HT-29 (cell line): Measurements from ENCODE around the gene TECTB. TPM values are rescaled to one million over a fixed set of nuclear protein-coding genes. Genes with fewer than 3 reads are reported as not detected.
"Not testable (repeated sequence)": the region's sequence is repeated elsewhere in the genome, so short reads cannot be mapped to it uniquely, and the experiment has no call there.

Source experiments
- DNase-seq: peaks from one replicate; pipeline ENCODE4 v3.0.0-alpha.2; 2015; ENCODE audit warnings: low spot score
- total RNA-seq: library from RNA; depleted of rRNA; stranded (reverse); fragments of >200 nt; shearing (Covaris generic); gene quantifications from 2 replicates; pipeline ENCODE4 v1.2.3, GENCODE V29; 2014; rRNA removed

The TECTB gene
- total RNA-seq = not detected in 2 replicates

DNA sequence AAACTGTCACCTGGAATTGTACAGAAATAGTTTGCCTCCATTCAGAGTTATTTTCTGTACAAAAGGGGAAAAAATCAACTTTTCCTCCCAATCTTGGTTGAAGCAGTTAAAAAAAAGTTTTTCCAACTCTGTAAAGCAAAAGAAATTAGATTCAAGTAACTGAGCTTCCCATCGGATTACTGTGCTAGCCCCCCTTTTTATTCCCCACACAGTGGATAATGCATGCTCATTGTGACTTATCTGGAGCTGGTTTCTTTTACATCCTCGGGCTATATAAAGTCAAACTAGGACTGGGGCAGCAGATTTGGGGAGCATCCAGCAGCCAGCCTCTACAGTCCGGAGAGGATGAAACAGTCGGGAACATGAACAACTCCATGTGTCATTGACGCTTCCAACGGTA, at the start of gene TECTB:
TSS of gene TECTB (plus strand) at position 301 of the 400 bp plus-strand sequence. CDS start 335 bp downstream, outside the sequence.
- DNase-seq = no peak

DNA sequence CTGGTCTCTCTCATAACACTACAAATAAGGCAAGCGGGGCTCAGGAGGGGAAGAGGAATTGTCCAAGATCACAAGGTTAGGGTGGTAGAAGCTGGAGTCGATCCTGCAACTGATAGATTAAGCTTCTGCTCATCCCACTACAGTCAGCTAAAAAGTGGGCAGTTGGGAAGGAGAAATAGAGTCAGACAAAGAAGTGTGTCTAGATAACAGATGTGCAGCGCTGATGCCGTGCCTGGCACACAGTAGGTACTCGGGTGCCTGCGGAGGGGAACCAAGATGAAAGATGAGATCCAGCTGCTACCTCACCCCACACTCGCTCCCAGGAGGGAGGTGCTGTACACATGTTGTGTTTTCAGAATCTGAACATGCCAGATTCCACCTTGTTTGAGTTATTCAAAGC, 48.1 kb upstream of the TECTB start:
- no peak for DNase-seq

- DNase-seq = no peak
Observed at GRCh38 chr10:112235920-112236319, 47.3 kb upstream of the TECTB start.

GRCh38 chr10:112236486-112236885, 46.7 kb upstream of the TECTB start:
- no peak for DNase-seq

- no peak for DNase-seq
Observed at GRCh38 chr10:112239347-112239746, 43.9 kb upstream of the TECTB start.

- DNase-seq = no peak
Observed at GRCh38 chr10:112240441-112240840, 42.8 kb upstream of the TECTB start.

DNA sequence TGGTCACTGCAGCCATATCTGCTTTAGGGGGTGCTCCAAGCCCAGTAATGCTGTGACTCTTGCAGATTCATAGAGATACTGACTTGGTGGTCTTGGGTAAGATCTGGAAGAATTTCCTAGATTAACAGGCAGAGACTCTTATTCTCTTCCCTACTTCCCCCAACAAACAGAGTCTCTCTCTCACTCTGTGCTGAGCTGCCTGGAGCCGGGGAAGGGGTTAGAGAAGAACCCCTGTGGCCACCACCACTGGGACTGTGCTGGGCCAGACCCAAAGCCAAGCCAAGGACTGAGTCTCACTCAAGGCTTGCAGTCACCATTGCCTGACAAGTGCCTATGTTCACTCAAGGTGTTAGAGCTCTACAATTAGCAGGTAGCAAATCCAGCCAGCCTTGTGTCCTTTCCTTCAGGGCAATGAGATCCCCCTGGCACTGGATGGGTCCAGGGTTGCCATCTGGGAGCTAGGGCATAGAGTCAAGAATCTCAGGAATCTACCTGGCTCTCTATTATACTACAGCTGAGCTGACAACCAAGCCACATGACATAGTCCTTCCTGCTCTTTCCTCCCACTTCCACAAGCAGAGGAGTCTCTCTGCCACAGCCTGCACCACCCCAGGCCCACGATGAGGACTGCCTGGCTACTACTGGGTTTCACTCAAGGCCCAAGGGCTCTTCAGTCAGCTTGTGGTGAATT, 41.4 kb upstream of the TECTB start:
- no peak for DNase-seq

- DNase-seq = no peak
Observed at GRCh38 chr10:112242769-112243168, 40.4 kb upstream of the TECTB start.

DNA sequence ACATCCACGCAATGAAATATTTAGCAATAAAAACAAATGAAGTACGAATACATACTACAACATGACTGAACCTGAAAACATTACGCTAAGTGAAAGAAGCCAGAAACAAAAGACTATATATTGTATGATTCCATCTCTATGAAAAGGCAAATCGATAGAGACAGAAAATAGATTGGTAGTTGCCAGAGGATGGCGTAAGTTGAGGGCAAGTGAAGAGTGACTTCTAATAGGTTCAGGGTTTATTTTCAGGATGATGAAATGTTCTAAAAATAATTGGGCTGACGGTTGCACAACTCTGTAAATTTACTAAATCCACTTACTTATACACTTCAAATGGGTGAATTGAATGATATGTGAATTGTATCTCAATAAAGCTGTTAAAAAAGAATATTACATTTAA, 39.5 kb upstream of the TECTB start:
- no peak for DNase-seq

DNA sequence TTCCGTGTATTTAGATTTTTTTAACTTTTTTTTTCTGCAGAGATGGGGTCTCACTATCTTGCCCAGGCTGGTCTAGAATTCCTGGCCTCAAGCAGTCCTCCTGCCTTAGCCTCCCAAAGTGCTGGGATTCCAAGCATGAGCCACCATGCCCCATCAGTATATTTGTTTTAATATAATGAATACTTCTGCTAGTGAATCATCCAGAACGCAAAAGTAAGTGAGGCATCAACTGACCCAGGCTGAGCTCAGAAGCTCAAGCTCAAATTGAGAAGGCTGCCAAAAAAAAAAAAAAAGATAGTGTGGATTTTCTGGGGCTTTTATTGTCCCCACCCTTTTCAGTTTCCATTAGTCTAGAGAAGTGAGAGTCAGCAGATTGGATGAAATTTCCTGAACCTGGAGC, 39.0 kb upstream of the TECTB start:
- DNase-seq = no peak

GRCh38 chr10:112247791-112248190, 35.4 kb upstream of the TECTB start:
- DNase-seq = no peak

DNA sequence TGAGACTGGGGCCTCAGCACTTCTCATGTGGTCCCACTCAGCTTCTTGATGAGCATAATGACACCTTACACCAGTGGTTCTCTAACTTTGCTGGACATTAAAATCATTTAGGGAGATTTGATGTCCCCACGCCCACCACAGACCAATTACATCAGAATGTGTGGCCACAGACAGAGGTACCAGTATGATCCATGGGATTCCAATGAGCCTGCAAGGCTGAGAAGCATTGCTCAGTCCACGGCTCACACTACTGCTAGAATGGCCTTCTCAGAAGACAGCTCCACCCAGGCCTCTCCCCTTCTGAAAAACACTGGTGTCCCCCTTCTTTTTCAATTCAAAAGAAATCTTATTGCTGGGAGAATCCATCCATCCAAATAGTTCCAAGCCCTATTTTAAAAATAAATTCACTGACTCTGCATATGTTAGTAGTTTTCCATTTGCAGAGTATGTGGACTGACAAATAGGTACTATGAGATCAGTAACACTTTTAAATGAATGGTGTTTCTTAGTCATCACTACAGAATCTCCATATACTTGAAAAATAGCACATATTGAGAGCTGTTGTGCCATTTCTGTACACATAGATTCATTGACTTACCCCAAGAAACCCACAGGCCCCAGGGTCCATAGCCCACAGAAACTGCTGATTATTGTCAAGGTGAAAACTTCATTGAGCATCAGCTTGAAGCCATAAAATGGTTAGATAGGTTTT, 34.5 kb upstream of the TECTB start:
- no peak for DNase-seq

DNA sequence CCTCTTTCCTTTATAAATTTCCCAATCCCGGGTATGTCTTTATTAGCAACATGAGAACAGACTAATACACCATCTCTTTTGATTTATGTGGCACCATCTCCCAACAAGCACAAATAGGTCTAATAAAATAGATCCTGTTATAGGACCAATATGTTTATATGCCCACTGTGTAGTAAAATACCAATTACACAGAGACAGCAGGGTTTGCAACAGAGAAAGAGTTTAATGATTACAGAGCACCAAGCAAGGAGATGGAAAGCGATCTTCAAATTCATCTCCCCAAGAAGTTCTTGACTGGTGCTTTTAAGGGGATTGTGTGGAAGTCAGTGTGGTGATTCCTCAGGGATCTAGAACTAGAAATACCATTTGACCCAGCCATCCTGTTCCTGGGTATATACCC, 33.5 kb upstream of the TECTB start:
- DNase-seq = no peak

DNA sequence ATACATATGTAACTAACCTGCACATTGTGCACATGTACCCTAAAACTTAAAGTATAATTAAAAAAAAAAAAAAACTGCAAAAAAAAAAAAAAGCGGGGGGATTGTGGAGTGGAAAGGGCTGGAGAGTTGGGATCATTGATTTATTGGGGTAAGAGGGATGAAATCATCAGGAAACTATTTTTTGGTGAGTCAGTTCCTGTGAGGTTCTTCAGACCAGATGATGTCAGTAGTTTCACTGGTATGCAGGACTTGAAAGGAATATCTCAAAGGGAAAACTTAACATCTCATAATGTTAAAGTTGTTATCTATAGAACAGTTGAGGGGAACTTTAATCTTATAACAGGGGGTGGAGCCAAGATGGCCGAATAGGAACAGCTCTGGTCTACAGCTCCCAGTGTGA, 32.6 kb upstream of the TECTB start:
- no peak for DNase-seq

GRCh38 chr10:112251238-112251637, 32.0 kb upstream of the TECTB start:
- not testable (repeated sequence) for DNase-seq

DNA sequence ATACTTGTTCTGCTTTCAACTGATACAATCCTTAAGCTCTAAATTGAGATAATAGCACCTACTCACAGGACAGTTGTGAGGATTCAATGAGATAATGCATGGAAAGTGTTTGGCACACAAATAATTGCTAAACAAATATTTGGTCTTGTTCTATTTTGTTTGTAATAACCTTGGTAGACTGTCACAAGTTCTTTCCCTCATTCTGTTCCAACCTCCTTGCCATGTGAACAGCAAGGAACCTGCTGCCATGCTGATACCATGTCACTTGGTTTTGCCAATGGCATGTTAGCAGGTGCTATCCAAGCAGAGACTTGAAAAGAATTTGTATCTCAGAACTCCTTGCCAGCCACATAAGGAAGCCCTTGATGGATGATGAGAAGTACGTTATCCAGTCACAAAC, 24.8 kb upstream of the TECTB start:
- no peak for DNase-seq

GRCh38 chr10:112259688-112260087, 23.5 kb upstream of the TECTB start:
- no peak for DNase-seq

DNA sequence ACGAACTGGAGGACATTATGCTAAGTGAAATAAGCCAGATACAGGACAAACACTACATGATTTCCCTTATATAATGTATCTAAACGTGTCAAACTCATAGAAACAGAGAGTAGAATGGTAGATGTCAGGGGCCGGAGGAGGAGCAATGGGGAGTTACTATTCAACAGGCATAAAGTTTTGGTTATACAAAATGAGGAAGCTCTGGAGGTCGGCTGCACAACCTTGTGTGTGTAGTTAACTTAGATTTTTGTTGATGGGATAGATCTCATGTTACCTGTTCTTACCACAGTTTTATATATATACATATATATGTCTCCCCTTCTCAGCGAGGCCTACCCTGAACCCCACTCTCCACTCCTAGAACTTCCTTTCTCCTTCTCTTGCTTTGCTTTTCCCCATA, 22.4 kb upstream of the TECTB start:
- DNase-seq = no peak

DNA sequence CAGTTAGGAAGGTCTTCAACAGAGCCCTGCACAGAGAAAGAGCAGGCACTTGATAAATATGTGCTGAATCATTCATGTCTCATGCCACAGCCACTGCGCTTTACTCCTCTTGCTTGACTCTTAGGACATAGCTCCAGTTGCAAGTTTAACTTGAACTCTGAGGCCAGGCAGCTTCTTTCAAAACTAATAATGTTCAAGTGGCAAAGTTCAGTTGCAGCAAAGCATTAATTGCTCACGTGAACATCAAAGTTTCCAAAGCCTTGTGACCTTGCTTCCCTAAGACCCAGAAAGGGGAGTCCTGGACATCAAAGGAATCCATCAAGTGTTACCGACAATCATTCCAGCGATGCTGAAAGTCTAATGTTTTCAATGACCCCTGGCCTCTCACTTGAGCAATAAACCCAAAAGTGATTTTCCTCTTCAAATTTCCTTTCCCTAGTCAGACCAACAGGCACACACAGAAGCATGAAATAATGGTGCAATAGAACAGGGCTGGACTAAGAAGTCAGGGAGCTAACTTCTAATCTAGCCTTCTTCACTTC, 21.8 kb upstream of the TECTB start:
- DNase-seq = no peak

DNA sequence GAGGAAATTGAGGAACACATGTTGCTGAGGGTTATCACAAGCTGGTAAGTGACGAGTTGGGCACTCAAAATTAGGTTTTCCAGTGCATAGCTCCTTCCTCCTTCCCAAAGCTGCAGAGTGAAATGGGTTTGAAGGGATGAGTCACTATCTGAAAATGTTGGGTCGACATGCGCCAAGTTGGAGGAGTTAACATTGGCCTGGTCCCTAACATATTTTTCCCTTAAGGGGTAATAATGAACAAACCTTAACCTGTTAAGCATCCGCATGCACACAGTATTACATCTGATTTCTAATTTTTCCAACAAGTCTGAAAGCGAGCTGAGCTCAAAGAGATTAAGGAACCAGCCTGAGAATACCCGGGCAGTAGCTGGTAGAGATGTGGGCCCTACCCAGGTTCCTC, 20.7 kb upstream of the TECTB start:
- DNase-seq = no peak

- no peak for DNase-seq
Observed at GRCh38 chr10:112265745-112266144, 17.5 kb upstream of the TECTB start.

DNA sequence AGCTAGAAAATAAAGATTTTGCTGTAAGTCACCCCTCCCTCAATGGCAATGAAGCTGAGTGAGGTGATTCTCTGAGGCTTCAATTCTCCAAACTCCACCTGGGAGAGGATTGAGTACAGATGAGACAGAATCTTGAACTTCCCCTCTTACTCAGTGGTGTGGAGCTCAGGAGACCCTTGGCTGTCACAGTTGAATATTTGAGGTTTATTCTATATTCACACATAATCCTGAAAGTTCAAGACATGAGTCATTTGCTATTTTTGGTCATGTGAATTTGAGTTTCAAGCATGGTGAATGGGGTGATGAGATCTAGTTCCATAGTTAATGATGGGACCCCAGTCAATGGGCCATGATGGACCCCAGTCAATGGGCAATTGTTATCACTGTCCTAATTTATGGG, 13.9 kb upstream of the TECTB start:
- no peak for DNase-seq

- no peak for DNase-seq
Observed at GRCh38 chr10:112271982-112272381, 11.2 kb upstream of the TECTB start.
